HCT116 (cell line): ENCODE data around the gene C1orf52. TPM values are rescaled to one million over a fixed set of nuclear protein-coding genes. Genes with fewer than 3 reads are reported as not detected.

Experiments used
- ATAC-seq: fragments of 200-7000 bp; cut with Tn5 transposase; 2 replicates; pipeline ENCODE4 v1.9.1; 2020; ENCODE audit warnings: mild to moderate bottlenecking, moderate library complexity
- BruUV-seq: library from RNA; stranded (reverse); fragments of 400-500 nt; replicated peaks from 2 replicates; lab custom pipeline; 2021; lab: Mats Ljungman, UMichigan
- CTCF ChIA-PET: fragments of 300-600 bp; sonication (Branson Sonifier 250); formaldehyde crosslinking; loops from one replicate; lab custom pipeline; 2021; ENCODE audit warnings: antibody characterized with exemption; lab: Charles Lee
- POLR2A ChIA-PET: fragments of 300-600, 350-600 bp; sonication (Branson Sonifier 250); formaldehyde crosslinking; loops from one replicate; lab custom pipeline; 2021; ENCODE audit warnings: antibody characterized with exemption; lab: Charles Lee
- RAD21 ChIA-PET, 2 experiments: fragments of 300-600 bp; sonication (Branson Sonifier 250); formaldehyde crosslinking; loops; one replicate each; lab custom pipeline; 2023; ENCODE audit warnings: low total read pairs in 2 of 2; ENCODE audit not compliant: uncharacterized antibody in 2 of 2, unreplicated experiment in 2 of 2, low non-redundant PET in 1 of 2; lab: Charles Lee
- DNase-seq: peaks from one replicate; pipeline ENCODE4 v3.0.0-alpha.2; 2010; ENCODE audit warnings: low read depth, low spot score
- H2AFZ ChIP-seq: fragments of 200-600 bp; shearing (Covaris generic), sonication (generic); 2 replicates; pipeline ENCODE4 v1.6.1; 2017; ENCODE audit warnings: low read depth, mixed run types, mixed read lengths, antibody characterized with exemption, low read length; ENCODE audit not compliant: poor library complexity, severe bottlenecking
- H3K27ac ChIP-seq: 2 replicates; pipeline ENCODE4 v1.5.1; 2012; ENCODE audit warnings: low read depth, low read length
- H3K27me3 ChIP-seq: fragments of 200-600 bp; sonication (generic); 2 replicates; pipeline ENCODE4 v1.6.1; 2016; ENCODE audit warnings: mixed run types, low read length, mixed read lengths; ENCODE audit not compliant: insufficient read depth
- H3K36me3 ChIP-seq, 2 experiments: fragments of 200-500 bp in 1 of 2; fragments of 200-600 bp in 1 of 2; sonication (Bioruptor generic) in 1 of 2; sonication (generic) in 1 of 2; 2 replicates each; pipeline versions ENCODE4 v1.5.1 to v1.6.1; 2014 to 2016; ENCODE audit warnings: low read length in 2 of 2, inconsistent platforms in 1 of 2, mixed read lengths in 1 of 2, mixed run types in 1 of 2; ENCODE audit not compliant: insufficient read depth in 2 of 2, control insufficient read depth in 1 of 2
- H3K4me1 ChIP-seq, 2 experiments: fragments of 200-600 bp in 1 of 2; sonication (generic) in 1 of 2; 2 replicates each; pipeline versions ENCODE4 v1.5.1 to v1.6.1; 2012 to 2017; ENCODE audit warnings: low read length in 2 of 2, inconsistent platforms in 1 of 2, mild to moderate bottlenecking in 1 of 2, mixed read lengths in 1 of 2, mixed run types in 1 of 2, moderate library complexity in 1 of 2; ENCODE audit not compliant: insufficient read depth in 2 of 2, control insufficient read depth in 1 of 2
- H3K4me2 ChIP-seq: fragments of 200-600 bp; sonication (generic); 2 replicates; pipeline ENCODE4 v1.6.1; 2017; ENCODE audit warnings: mixed run types, low read length, mixed read lengths
- H3K4me3 ChIP-seq, 2 experiments: fragments of 200-600 bp in 1 of 2; sonication (generic) in 1 of 2; replicated peaks in 1 of 2; 2 replicates each; pipeline ENCODE4 v1.5.1; 2011 to 2016; ENCODE audit warnings: low read length in 2 of 2, control low read depth in 1 of 2, low read depth in 1 of 2, mild to moderate bottlenecking in 1 of 2, mixed read lengths in 1 of 2, mixed run types in 1 of 2
- H3K79me2 ChIP-seq: fragments of 200-600 bp; sonication (generic); 2 replicates; pipeline ENCODE4 v1.6.1; 2017; ENCODE audit warnings: mild to moderate bottlenecking, mixed run types, low read length, moderate library complexity, mixed read lengths; ENCODE audit not compliant: insufficient read depth
- H3K9ac ChIP-seq: fragments of 200-600 bp; sonication (generic); 2 replicates; pipeline ENCODE4 v1.6.1; 2016; ENCODE audit warnings: low read length, mixed read lengths
- H3K9me2 ChIP-seq: fragments of 200-600 bp; sonication (generic), shearing (Covaris generic); 2 replicates; pipeline ENCODE4 v1.6.1; 2017; ENCODE audit warnings: mixed run types, mild to moderate bottlenecking, moderate library complexity; ENCODE audit not compliant: insufficient read depth
- H3K9me3 ChIP-seq, 2 experiments: fragments of 200-500 bp in 1 of 2; fragments of 200-600 bp in 1 of 2; sonication (Bioruptor generic) in 1 of 2; sonication (generic) in 1 of 2; 2 replicates each; pipeline ENCODE4 v1.6.1; 2014 to 2017; ENCODE audit warnings: low read length in 2 of 2, mixed read lengths in 2 of 2, inconsistent platforms in 1 of 2, low read depth in 1 of 2, mild to moderate bottlenecking in 1 of 2, mixed run types in 1 of 2, moderate library complexity in 1 of 2; ENCODE audit not compliant: control insufficient read depth in 1 of 2, insufficient read depth in 1 of 2
- H4K20me1 ChIP-seq: fragments of 200-600 bp; sonication (generic), shearing (Covaris generic); 2 replicates; pipeline ENCODE4 v1.6.1; 2017; ENCODE audit warnings: mixed run types, mild to moderate bottlenecking, moderate library complexity; ENCODE audit not compliant: insufficient read depth
- CEBPB ChIP-seq: IDR thresholded peaks from 2 replicates; pipeline ENCODE4 v1.6.1; 2012; ENCODE audit warnings: low read depth
- ELF1 ChIP-seq: IDR thresholded peaks from 2 replicates; pipeline ENCODE4 v1.6.1; 2012; ENCODE audit warnings: low read depth, borderline replicate concordance
- EZH2phosphoT487 ChIP-seq: fragments of 200-600 bp; IDR thresholded peaks from 2 replicates; pipeline ENCODE4 v1.6.1; 2018; ENCODE audit warnings: antibody characterized with exemption, borderline replicate concordance
- FOSL1 ChIP-seq: IDR thresholded peaks from 2 replicates; pipeline ENCODE4 v1.6.1; 2012; ENCODE audit warnings: low read depth
- JUND ChIP-seq: IDR thresholded peaks from 2 replicates; pipeline ENCODE4 v1.6.1; 2012
- POLR2A ChIP-seq: IDR thresholded peaks from 2 replicates; pipeline ENCODE4 v1.7.0; 2011; ENCODE audit warnings: borderline replicate concordance; ENCODE audit not compliant: insufficient read depth, insufficient read length; ENCODE audit errors: extremely low read depth
- RAD21 ChIP-seq: IDR thresholded peaks from 2 replicates; pipeline ENCODE4 v1.6.1; 2012; ENCODE audit warnings: low read depth, mild to moderate bottlenecking
- SIN3A ChIP-seq: IDR thresholded peaks from 2 replicates; pipeline ENCODE4 v1.6.1; 2012; ENCODE audit warnings: low read depth
- SP1 ChIP-seq: IDR thresholded peaks from 2 replicates; pipeline ENCODE4 v1.6.1; 2012; ENCODE audit warnings: low read depth
- SRF ChIP-seq: IDR thresholded peaks from 2 replicates; pipeline ENCODE4 v1.6.1; 2012; ENCODE audit warnings: low read depth
- intact Hi-C: fragments of 100-400 bp; cut with micrococcal nuclease; formaldehyde crosslinking; loops from 2 replicates; pipeline ENCODE4 v1.10.0; 2022
- total RNA-seq: library from RNA; stranded (reverse); gene quantifications from one replicate; pipeline ENCODE4 v1.2.1, GENCODE V29; 2021; ENCODE audit not compliant: unreplicated experiment
- TF ChIP-seq, protein P1 (sequence below): IDR thresholded peaks from 2 replicates; pipeline ENCODE4 v1.6.1; 2012
- TF ChIP-seq, protein P2 (sequence below), 3 experiments: fragments of 200-600 bp in 1 of 3; sonication (generic) in 1 of 3; IDR thresholded peaks in 2 of 3; conservative IDR thresholded peaks in 1 of 3; 2 replicates each; pipeline ENCODE4 v1.5.1; 2012 to 2017; ENCODE audit warnings: low read depth in 2 of 3, low read length in 2 of 3, antibody characterized with exemption in 1 of 3, borderline replicate concordance in 1 of 3, control low read depth in 1 of 3, mild to moderate bottlenecking in 1 of 3, mixed read lengths in 1 of 3, mixed run types in 1 of 3, moderate library complexity in 1 of 3; ENCODE audit not compliant: insufficient read depth in 1 of 3
- TF ChIP-seq, protein P3 (sequence below): IDR thresholded peaks from 2 replicates; pipeline ENCODE4 v1.6.1; 2012; ENCODE audit warnings: low read depth
- TF ChIP-seq, protein P4 (sequence below): IDR thresholded peaks from 2 replicates; pipeline ENCODE4 v1.6.1; 2012
- TF ChIP-seq, protein P5 (sequence below): IDR thresholded peaks from 2 replicates; pipeline ENCODE4 v1.6.1; 2011; ENCODE audit warnings: mild to moderate bottlenecking, low read length, moderate library complexity; ENCODE audit not compliant: insufficient replicate concordance; ENCODE audit errors: extremely low read depth

Gene C1orf52
- total RNA-seq, 1 experiment from 2014 or later = 23.3 TPM

DNA sequence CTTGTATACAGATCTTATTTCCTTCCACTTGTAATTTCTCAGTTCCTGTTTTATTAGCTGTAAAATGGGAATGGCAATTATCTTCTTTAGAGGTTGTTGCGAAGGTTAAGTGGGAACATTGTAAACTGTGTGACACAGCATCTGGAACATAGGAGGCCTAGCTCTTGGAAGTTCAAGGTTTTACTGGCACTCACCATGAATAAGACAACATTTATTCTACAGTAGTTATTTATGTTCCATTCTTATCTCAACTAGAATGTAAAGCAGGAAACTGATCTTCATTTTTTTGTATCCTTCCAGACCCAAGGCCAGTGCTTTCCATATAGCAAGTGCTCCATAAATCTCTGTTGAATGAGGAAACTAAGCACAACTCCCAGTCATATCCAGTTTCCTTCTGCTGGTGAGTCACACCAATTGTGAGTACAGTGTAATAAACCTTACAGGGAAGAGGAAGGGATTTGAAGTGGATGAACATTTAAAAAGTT, 15.5 kb upstream of the C1orf52 start:
- Histone ChIP-seq H3K4me2 (peak overlapping the region; percentile 87), H3K4me1 (peaks cover 16 to 46% of the 10 kb centered on the region in 2 experiments), H3K27ac (no peak overlapping the region; the same call in 1 of the 2 replicates), H3K4me3 (peak overlapping the region; percentile 67 to 70), H3K27me3 (no peaks in the 10 kb centered on the region), H3K36me3 (peaks cover 0 to 9% of the 10 kb centered on the region in 2 experiments; a peak in 1 of 4 replicates), H2AFZ (no peak overlapping the region), H3K79me2 (peaks cover 54% of the 10 kb centered on the region), H3K9me2 (no peaks in the 10 kb centered on the region), H3K9me3 (no peaks in the 10 kb centered on the region), H3K9ac (peak overlapping the region; percentile 75), H4K20me1 (no peaks in the 10 kb centered on the region)
- POLR2A ChIA-PET = interaction anchor here (2.0 kb wide), 1 partner anchor 20 kb away, joined by 6 read pairs; no protein-coding TSS in a partner anchor
- TF ChIP-seq SRF (no peak), FOSL1 (peak; percentile 50; the same call in 1 of the 2 replicates), RAD21 (no peak; the same call in 1 of the 2 replicates), SIN3A (0 out of 2 replicates have a peak, but pooled peaks have one; percentile 32), EZH2phosphoT487 (no peak), POLR2A (no peak), CEBPB (peak; percentile 9; the same call in 1 of the 2 replicates), ELF1 (no peak), JUND (peak; percentile 64), SP1 (peak; percentile 31; the same call in 1 of the 2 replicates)
- TF ChIP-seq, protein P1, sequence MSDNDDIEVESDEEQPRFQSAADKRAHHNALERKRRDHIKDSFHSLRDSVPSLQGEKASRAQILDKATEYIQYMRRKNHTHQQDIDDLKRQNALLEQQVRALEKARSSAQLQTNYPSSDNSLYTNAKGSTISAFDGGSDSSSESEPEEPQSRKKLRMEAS = no peak
- TF ChIP-seq, protein P2, sequence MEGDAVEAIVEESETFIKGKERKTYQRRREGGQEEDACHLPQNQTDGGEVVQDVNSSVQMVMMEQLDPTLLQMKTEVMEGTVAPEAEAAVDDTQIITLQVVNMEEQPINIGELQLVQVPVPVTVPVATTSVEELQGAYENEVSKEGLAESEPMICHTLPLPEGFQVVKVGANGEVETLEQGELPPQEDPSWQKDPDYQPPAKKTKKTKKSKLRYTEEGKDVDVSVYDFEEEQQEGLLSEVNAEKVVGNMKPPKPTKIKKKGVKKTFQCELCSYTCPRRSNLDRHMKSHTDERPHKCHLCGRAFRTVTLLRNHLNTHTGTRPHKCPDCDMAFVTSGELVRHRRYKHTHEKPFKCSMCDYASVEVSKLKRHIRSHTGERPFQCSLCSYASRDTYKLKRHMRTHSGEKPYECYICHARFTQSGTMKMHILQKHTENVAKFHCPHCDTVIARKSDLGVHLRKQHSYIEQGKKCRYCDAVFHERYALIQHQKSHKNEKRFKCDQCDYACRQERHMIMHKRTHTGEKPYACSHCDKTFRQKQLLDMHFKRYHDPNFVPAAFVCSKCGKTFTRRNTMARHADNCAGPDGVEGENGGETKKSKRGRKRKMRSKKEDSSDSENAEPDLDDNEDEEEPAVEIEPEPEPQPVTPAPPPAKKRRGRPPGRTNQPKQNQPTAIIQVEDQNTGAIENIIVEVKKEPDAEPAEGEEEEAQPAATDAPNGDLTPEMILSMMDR (IDR thresholded peaks at IDR 0.05 in 2 of 3, conservative IDR thresholded peaks at IDR 0.05 in 1 of 3; ENCODE audit: borderline replicate concordance in 1 of 3, insufficient read depth in 1 of 3, low read depth in 2 of 3, low read length in 2 of 3) = no peak
- TF ChIP-seq, protein P3, sequence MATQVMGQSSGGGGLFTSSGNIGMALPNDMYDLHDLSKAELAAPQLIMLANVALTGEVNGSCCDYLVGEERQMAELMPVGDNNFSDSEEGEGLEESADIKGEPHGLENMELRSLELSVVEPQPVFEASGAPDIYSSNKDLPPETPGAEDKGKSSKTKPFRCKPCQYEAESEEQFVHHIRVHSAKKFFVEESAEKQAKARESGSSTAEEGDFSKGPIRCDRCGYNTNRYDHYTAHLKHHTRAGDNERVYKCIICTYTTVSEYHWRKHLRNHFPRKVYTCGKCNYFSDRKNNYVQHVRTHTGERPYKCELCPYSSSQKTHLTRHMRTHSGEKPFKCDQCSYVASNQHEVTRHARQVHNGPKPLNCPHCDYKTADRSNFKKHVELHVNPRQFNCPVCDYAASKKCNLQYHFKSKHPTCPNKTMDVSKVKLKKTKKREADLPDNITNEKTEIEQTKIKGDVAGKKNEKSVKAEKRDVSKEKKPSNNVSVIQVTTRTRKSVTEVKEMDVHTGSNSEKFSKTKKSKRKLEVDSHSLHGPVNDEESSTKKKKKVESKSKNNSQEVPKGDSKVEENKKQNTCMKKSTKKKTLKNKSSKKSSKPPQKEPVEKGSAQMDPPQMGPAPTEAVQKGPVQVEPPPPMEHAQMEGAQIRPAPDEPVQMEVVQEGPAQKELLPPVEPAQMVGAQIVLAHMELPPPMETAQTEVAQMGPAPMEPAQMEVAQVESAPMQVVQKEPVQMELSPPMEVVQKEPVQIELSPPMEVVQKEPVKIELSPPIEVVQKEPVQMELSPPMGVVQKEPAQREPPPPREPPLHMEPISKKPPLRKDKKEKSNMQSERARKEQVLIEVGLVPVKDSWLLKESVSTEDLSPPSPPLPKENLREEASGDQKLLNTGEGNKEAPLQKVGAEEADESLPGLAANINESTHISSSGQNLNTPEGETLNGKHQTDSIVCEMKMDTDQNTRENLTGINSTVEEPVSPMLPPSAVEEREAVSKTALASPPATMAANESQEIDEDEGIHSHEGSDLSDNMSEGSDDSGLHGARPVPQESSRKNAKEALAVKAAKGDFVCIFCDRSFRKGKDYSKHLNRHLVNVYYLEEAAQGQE = no peak
- TF ChIP-seq, protein P4, sequence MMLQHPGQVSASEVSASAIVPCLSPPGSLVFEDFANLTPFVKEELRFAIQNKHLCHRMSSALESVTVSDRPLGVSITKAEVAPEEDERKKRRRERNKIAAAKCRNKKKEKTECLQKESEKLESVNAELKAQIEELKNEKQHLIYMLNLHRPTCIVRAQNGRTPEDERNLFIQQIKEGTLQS = no peak
- TF ChIP-seq, protein P5, sequence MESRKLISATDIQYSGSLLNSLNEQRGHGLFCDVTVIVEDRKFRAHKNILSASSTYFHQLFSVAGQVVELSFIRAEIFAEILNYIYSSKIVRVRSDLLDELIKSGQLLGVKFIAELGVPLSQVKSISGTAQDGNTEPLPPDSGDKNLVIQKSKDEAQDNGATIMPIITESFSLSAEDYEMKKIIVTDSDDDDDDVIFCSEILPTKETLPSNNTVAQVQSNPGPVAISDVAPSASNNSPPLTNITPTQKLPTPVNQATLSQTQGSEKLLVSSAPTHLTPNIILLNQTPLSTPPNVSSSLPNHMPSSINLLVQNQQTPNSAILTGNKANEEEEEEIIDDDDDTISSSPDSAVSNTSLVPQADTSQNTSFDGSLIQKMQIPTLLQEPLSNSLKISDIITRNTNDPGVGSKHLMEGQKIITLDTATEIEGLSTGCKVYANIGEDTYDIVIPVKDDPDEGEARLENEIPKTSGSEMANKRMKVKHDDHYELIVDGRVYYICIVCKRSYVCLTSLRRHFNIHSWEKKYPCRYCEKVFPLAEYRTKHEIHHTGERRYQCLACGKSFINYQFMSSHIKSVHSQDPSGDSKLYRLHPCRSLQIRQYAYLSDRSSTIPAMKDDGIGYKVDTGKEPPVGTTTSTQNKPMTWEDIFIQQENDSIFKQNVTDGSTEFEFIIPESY = no peak
- ATAC-seq (no peak), DNase-seq (no peak)
- RAD21 ChIA-PET = no interaction called here
- no TSS peak for BruUV-seq
- intact Hi-C loops = no loop called here
- CTCF ChIA-PET = interaction anchor here (1.3 kb wide), 1 partner anchor 330 kb away, joined by 4 read pairs; no protein-coding TSS in a partner anchor
